Left ventricle myocardium inferior (tissue), 1 donor: ENCODE results near the gene ARFRP1. TPM values are rescaled to one million over a fixed set of nuclear protein-coding genes. Genes with fewer than 3 reads are reported as not detected.

Experiments
- DNase-seq: peaks from one replicate; pipeline ENCODE4 v3.0.0-alpha.2; 2020
- H3K27ac ChIP-seq: fragments of 200-600 bp; replicated peaks from 2 replicates; pipeline ENCODE4 v1.8.0; 2021
- H3K27me3 ChIP-seq: fragments of 200-600 bp; 2 replicates; pipeline ENCODE4 v1.8.0; 2021; ENCODE audit warnings: low read depth
- H3K36me3 ChIP-seq: fragments of 200-600 bp; 2 replicates; pipeline ENCODE4 v1.8.0; 2021
- H3K4me1 ChIP-seq: fragments of 200-600 bp; 2 replicates; pipeline ENCODE4 v1.8.0; 2021
- H3K4me3 ChIP-seq: fragments of 200-600 bp; 2 replicates; pipeline ENCODE4 v1.8.0; 2021; ENCODE audit warnings: mild to moderate bottlenecking, moderate library complexity
- H3K9me3 ChIP-seq: fragments of 200-600 bp; replicated peaks from 2 replicates; pipeline ENCODE4 v1.8.0; 2021
- CTCF ChIP-seq: fragments of 200-600 bp; IDR thresholded peaks from 2 replicates; pipeline ENCODE4 v1.8.0; 2021; ENCODE audit warnings: antibody characterized with exemption, mild to moderate bottlenecking, borderline replicate concordance
- intact Hi-C: fragments of 100-400 bp; cut with micrococcal nuclease; formaldehyde crosslinking; loops from one replicate; pipeline ENCODE4 v1.11.0; 2022
- total RNA-seq: library from RNA; stranded (reverse); fragmentation: NEBNext Ultra II Directional; extraction: Animal tissue kit (Norgen Biotek cat#: 25700); gene quantifications from one replicate; pipeline ENCODE4 v1.2.1, GENCODE V29; 2021
- donor health status: DM: no; HTN: yes; CAD: no; lungs with severe emphysema.

ARFRP1 gene
- total RNA-seq, 1 donor from 2014 or later: 37.1 TPM

- Histone ChIP-seq H3K4me1 (peaks cover 60% of the 10 kb centered on the region), H3K27ac (no peak overlapping the region), H3K9me3 (no peaks in the 10 kb centered on the region), H3K27me3 (no peaks in the 10 kb centered on the region), H3K4me3 (no peak overlapping the region), H3K36me3 (peaks cover 9% of the 10 kb centered on the region)
- intact Hi-C loops: no loop called here
- TF ChIP-seq CTCF: no peak
- DNase-seq: no peak
Observed at GRCh38 chr20:63693733-63694583, 13.8 kb downstream of the ARFRP1 start.

- Histone ChIP-seq H3K4me3 (no peak overlapping the region), H3K27me3 (no peaks in the 10 kb centered on the region), H3K4me1 (peaks cover 60% of the 10 kb centered on the region), H3K9me3 (no peaks in the 10 kb centered on the region), H3K36me3 (peaks cover 9% of the 10 kb centered on the region), H3K27ac (peak overlapping the region; percentile 16)
- no peak for TF ChIP-seq CTCF
- DNase-seq: no peak
- intact Hi-C loops: no loop called here
Observed at GRCh38 chr20:63693083-63693732, 14.6 kb downstream of the ARFRP1 start.

- Histone ChIP-seq H3K4me1 (peaks cover 60% of the 10 kb centered on the region), H3K4me3 (no peak overlapping the region), H3K9me3 (no peaks in the 10 kb centered on the region), H3K27ac (peak overlapping the region; percentile 16), H3K27me3 (no peaks in the 10 kb centered on the region), H3K36me3 (peaks cover 9% of the 10 kb centered on the region)
- DNase-seq: no peak
- no peak for TF ChIP-seq CTCF
- intact Hi-C loops: no loop called here
Observed at GRCh38 chr20:63692436-63693082, 15.2 kb downstream of the ARFRP1 start.

GRCh38 chr20:63691711-63692435, 15.9 kb downstream of the ARFRP1 start:
- Histone ChIP-seq H3K27ac (no peak overlapping the region), H3K9me3 (no peaks in the 10 kb centered on the region), H3K4me1 (peaks cover 60% of the 10 kb centered on the region), H3K4me3 (no peak overlapping the region), H3K36me3 (peaks cover 9% of the 10 kb centered on the region), H3K27me3 (no peaks in the 10 kb centered on the region)
- intact Hi-C loops: no loop called here
- TF ChIP-seq CTCF: no peak
- no peak for DNase-seq
